ENCODE results near the gene SNX15. TPM values are rescaled to one million over a fixed set of nuclear protein-coding genes. Genes with fewer than 3 reads are reported as not detected.

The SNX15 gene
- total and polyA plus RNA-seq, 9 donors: 10.2 to 30.5 (median 19.9) TPM

DNA sequence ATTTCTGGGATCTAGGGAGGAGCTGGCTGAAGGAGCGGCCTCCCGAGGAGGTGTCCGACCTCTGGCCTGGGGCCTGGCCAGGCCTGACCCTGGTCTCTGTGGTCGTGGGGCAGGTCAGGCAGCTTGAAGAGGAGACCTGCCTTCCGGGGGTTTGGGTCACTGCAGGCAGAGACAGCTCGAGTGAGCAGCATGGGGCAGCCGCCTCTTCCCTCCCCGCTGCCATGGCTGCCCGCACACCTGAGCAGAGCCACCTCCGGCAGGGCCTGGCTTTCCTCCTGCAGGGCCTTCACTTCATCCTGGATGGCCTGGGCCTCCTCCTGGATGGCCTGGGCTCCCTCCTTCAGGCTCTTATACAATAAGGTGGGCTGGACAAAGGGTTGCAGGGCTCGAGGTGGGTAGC is 39.1 kb downstream of the SNX15 start:
- intact Hi-C loops (cut with DNase I): no loop called here
- H3K27ac ChIP-seq: no peak overlapping the region
- 70 to 79% (median 78%) methylated on average over 9 to 11 of the region's 11 CpGs for WGBS, 3 donors
- H3K9me3 ChIP-seq: no peaks in the 10 kb centered on the region
- DNase-seq: no peak
- TF ChIP-seq, protein P1, sequence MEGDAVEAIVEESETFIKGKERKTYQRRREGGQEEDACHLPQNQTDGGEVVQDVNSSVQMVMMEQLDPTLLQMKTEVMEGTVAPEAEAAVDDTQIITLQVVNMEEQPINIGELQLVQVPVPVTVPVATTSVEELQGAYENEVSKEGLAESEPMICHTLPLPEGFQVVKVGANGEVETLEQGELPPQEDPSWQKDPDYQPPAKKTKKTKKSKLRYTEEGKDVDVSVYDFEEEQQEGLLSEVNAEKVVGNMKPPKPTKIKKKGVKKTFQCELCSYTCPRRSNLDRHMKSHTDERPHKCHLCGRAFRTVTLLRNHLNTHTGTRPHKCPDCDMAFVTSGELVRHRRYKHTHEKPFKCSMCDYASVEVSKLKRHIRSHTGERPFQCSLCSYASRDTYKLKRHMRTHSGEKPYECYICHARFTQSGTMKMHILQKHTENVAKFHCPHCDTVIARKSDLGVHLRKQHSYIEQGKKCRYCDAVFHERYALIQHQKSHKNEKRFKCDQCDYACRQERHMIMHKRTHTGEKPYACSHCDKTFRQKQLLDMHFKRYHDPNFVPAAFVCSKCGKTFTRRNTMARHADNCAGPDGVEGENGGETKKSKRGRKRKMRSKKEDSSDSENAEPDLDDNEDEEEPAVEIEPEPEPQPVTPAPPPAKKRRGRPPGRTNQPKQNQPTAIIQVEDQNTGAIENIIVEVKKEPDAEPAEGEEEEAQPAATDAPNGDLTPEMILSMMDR (IDR thresholded peaks at IDR 0.05): no peak
- TF ChIP-seq POLR2A (IDR thresholded peaks at IDR 0.05): no peak
- no peak for TF ChIP-seq EP300 (IDR thresholded peaks at IDR 0.05)
- H3K36me3 ChIP-seq: no peaks in the 10 kb centered on the region
- no peaks in the 10 kb centered on the region for H3K4me1 ChIP-seq (ENCODE audit: insufficient read depth)
- H3K27me3 ChIP-seq: no peaks in the 10 kb centered on the region
- no peak overlapping the region for H3K4me3 ChIP-seq

DNA sequence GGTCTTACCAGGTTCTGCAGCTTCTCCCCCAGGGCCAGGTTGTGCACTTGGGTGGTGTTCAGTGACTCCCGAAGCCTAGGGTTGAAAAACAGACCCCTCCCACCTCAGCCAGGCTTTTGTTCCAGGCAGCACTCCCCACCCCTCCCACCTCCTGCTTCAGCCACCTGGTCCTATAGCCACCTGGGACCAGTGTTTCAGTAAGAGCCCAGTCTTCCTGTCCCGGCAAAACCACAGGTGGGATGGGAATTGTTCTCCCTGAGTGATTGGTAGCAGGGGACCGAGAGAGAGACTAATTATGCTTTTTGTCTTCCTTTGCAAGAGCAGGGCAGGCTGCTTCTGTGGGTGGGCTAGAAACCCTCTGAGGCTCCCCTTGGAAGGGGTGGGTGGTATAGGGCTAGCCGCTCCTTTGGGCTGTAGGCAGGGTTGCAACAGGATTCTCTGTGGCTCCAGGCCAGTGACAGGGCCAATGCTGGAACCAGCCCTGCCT is 39.6 kb downstream of the SNX15 start:
- no peaks in the 10 kb centered on the region for H3K9me3 ChIP-seq
- no peaks in the 10 kb centered on the region for H3K4me1 ChIP-seq (ENCODE audit: insufficient read depth)

DNA sequence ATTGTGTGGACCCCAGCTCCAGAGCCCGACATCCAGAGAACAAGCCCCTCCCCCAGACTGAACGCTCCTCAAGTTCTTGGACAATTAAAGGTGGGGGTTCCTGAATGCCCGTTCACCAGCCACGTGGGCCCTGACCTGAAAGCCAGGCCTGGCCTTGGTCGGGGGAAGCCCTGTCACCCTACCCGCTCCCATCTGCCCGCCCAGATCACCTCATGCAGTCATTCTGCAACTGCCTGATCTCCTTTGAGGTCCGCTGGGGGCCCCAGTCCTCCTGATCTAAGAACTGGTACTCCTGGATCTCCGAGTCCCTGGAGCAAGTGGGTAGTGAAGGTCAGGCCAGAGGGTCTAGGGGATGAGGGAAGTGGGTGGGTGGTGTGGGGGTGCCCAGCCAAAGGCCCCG is 40.2 kb downstream of the SNX15 start:
- Histone ChIP-seq H3K4me1 (ENCODE audit: insufficient read depth) (no peaks in the 10 kb centered on the region), H3K27me3 (no peaks in the 10 kb centered on the region), H3K27ac (no peak overlapping the region), H3K4me3 (no peak overlapping the region), H3K9me3 (no peaks in the 10 kb centered on the region), H3K36me3 (no peaks in the 10 kb centered on the region)
- DNase-seq: no peak
- WGBS, 3 donors: 73 to 81% (median 75%) methylated on average over 9 to 10 of the region's 10 CpGs
- intact Hi-C loops (cut with DNase I): no loop called here
- TF ChIP-seq, protein P1 (IDR thresholded peaks at IDR 0.05): no peak
- TF ChIP-seq EP300 (IDR thresholded peaks at IDR 0.05): no peak
- TF ChIP-seq POLR2A (IDR thresholded peaks at IDR 0.05): no peak

More for the DNA sequence above, 39.6 kb downstream of the SNX15 start:
- H3K36me3 ChIP-seq: no peaks in the 10 kb centered on the region
- 52 to 80% (median 76%) methylated on average over 3 to 4 of the region's 4 CpGs for WGBS, 3 donors
- H3K27ac ChIP-seq: no peak overlapping the region
- DNase-seq: no peak
- no peak overlapping the region for H3K4me3 ChIP-seq
- H3K27me3 ChIP-seq: no peaks in the 10 kb centered on the region
- TF ChIP-seq POLR2A (IDR thresholded peaks at IDR 0.05) (no peak), EP300 (IDR thresholded peaks at IDR 0.05) (no peak)
- TF ChIP-seq, protein P1 (IDR thresholded peaks at IDR 0.05): no peak
- intact Hi-C loops (cut with DNase I): no loop called here

DNA sequence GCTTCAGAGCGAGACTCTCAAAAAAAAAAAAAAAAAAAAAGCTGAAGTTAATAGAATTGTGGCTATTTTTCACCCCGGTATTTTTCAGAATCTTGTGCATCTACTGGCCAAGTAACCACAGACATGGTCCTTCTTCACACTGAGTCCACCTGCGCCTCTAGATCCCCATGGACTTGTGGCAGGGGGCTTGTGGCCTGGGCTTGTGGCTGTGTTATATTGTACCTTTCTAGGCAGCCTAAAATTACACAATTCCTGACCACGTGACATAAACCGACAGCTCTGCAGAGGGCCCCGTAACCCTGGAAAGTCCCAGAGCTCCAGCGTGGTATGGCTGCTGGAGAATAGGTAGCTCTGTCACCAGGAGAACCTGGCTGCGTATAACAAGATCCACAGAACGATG is 42.0 kb downstream of the SNX15 start:
- Histone ChIP-seq H3K4me1 (ENCODE audit: insufficient read depth) (no peaks in the 10 kb centered on the region), H3K36me3 (no peaks in the 10 kb centered on the region), H3K4me3 (no peak overlapping the region), H3K27ac (no peak overlapping the region), H3K27me3 (no peaks in the 10 kb centered on the region), H3K9me3 (no peaks in the 10 kb centered on the region)
- intact Hi-C loops (cut with DNase I): no loop called here
- TF ChIP-seq EP300 (IDR thresholded peaks at IDR 0.05) (no peak), POLR2A (IDR thresholded peaks at IDR 0.05) (no peak)
- TF ChIP-seq, protein P1 (IDR thresholded peaks at IDR 0.05): no peak
- DNase-seq: no peak
- 63 to 65% (median 63%) methylated on average over 9 of the region's 9 CpGs for WGBS, 3 donors
